NB4 (cell line): ENCODE data around the gene GNPTAB.

Experiments used
- CTCF ChIP-seq: IDR thresholded peaks from one replicate; pipeline ENCODE4 v1.5.1; 2012; ENCODE audit warnings: low read depth, low read length
- MAX ChIP-seq: IDR thresholded peaks from 2 replicates; pipeline ENCODE4 v1.6.1; 2011; ENCODE audit warnings: low read depth, low read length
- MYC ChIP-seq: IDR thresholded peaks from 2 replicates; pipeline ENCODE4 v1.6.1; 2011; ENCODE audit warnings: low read depth, low read length
- POLR2A ChIP-seq: IDR thresholded peaks from 2 replicates; pipeline ENCODE4 v1.6.1; 2011; ENCODE audit warnings: mild to moderate bottlenecking; ENCODE audit not compliant: insufficient read length; ENCODE audit errors: extremely low read depth

GRCh38 chr12:101878243-101878821 lies 47.6 kb upstream of the GNPTAB start:
- TF ChIP-seq POLR2A (no peak), CTCF (no peak), MAX (no peak), MYC (no peak)
